Epithelial cell of esophagus (primary cell): Measurements from ENCODE around the gene AMOTL1.
A peak's percentile ranks its signal among the peaks of the same experiment; 100 is the strongest.

ENCODE experiments used
- DNase-seq: peaks from one replicate; pipeline ENCODE4 v3.0.0; 2010; ENCODE audit warnings: low read depth
- H3K4me3 ChIP-seq: 2 replicates; pipeline ENCODE4 v1.5.1; 2011; ENCODE audit warnings: mild to moderate bottlenecking, low read length, control low read depth
- TF ChIP-seq, protein P1 (sequence below): IDR thresholded peaks from 2 replicates; pipeline ENCODE4 v1.5.1; 2011; ENCODE audit warnings: low read depth, mild to moderate bottlenecking, low read length, control low read depth, inconsistent platforms; ENCODE audit not compliant: insufficient read depth; ENCODE audit errors: missing control alignments

The AMOTL1 gene

DNA sequence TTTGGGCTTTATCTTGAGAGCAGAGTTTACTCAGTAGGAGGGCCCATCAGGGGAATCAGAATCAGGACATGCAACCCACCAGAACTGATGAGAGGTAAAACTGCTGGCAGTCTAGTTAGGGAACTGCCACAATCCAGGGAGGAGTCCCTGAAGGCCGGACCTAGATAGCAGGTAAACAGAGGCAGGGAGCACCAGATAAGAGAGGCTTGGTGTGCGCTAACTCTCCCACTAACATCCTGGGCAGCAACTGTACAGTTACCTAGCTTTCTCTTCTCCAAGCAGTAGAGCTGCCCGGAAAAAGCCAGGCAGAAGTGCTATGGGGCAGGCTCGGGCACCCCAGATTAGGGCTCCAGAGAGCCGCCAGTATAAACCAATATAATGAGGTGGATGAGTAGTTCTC lies 865 bp upstream of the AMOTL1 start:
- no peak for DNase-seq
- H3K4me3 ChIP-seq = peak overlapping the region; percentile 89
- TF ChIP-seq, protein P1, sequence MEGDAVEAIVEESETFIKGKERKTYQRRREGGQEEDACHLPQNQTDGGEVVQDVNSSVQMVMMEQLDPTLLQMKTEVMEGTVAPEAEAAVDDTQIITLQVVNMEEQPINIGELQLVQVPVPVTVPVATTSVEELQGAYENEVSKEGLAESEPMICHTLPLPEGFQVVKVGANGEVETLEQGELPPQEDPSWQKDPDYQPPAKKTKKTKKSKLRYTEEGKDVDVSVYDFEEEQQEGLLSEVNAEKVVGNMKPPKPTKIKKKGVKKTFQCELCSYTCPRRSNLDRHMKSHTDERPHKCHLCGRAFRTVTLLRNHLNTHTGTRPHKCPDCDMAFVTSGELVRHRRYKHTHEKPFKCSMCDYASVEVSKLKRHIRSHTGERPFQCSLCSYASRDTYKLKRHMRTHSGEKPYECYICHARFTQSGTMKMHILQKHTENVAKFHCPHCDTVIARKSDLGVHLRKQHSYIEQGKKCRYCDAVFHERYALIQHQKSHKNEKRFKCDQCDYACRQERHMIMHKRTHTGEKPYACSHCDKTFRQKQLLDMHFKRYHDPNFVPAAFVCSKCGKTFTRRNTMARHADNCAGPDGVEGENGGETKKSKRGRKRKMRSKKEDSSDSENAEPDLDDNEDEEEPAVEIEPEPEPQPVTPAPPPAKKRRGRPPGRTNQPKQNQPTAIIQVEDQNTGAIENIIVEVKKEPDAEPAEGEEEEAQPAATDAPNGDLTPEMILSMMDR = no peak

DNA sequence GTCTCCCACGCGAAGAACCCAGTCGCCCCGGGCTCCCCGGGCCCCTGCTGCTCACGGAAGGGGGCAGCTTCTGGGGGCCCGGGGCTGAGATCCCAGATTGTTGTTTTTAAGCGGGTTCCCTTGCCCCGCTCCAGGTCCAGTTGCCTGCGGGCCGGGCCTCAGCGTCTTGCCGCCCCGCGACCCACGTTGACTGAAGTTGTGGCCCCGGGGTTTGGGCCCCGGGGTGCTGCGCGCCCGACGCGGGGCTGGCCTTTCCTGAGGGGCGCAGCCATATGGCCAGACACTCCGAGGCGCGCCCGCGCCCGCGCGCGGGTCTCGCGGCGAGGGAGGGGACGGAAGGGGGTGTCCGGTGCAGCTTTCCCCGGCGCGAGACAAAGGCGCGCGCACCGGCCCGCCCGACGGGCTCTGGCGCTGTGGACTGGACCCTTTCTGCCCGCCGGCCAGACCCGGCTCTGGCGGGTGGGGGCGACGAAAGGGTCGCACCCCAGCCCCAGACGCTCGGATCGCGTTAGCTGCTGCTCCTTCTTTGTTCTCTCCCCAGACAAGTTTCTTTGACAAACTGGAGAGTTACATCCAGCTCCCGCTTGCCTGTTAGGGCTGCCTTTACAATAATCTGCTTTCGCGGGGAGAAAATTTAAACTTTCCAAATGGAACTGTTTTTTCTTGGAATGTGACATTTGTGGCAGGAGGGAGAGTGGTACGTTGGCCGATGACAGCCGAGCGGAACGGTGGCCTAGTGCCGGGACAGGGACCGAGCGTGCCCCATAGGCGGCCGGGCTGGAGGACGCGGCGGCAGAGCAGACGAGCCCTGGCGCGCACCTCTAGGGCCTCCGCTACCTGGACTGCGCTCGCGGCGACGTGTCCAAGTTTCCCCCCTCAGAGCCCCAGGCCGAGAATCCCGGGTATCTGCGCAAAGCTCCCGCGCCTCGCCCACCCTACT lies 716 bp downstream of the AMOTL1 start:
- DNase-seq = no peak
- TF ChIP-seq, protein P1 = no peak
- peak overlapping the region; percentile 89 for H3K4me3 ChIP-seq

DNA sequence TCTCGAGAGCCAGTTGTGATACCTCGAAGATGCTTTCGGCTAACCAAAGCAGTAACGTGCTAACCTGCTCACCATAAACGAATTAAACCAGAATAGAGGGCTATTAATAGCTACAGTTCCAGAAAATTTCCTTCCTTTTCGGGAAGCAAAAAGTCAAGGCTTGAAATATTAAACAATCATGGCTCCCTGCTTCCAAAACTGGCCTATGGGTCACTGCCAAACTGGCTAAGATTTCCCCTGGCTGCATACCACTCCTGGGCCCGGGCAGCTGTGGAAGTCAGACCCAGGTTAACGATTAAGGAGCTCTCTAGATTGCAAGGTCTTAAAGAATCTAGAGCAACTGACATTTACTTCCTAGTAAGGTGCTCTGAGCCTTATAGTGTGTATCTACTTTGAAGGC lies 1.7 kb downstream of the AMOTL1 start:
- H3K4me3 ChIP-seq = peak overlapping the region; percentile 89
- TF ChIP-seq, protein P1 = no peak

DNA sequence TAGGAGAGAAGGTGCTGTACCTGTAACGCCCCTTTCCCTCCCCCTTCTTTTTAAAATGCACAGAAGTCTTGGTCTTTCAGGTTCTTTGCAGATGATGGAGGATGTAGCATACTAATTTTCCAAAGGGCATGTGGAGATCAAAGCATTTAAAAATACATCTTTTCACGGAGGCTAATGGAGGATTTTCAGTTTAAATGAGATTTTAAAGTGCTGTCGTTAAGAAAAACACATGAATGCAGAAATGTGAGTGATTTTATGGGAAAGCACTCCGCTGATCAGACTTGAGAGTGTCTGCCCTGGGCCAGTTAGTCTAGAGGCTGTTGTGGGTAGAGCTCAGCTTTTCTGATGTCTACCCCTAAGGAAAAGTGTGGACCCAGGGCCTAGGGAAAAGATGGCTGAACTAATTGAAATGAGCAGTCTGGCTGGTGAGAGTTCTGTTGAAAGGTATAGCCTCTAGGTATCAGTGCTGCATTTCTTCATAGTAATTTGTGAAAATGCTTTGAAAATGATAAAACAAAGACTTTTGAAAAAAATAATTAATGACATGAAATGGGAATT lies 2.5 kb downstream of the AMOTL1 start:
- DNase-seq = no peak
- H3K4me3 ChIP-seq = peak overlapping the region; percentile 89
- TF ChIP-seq, protein P1 = no peak

More for the DNA sequence above, 1.7 kb downstream of the AMOTL1 start:
- no peak for DNase-seq

DNA sequence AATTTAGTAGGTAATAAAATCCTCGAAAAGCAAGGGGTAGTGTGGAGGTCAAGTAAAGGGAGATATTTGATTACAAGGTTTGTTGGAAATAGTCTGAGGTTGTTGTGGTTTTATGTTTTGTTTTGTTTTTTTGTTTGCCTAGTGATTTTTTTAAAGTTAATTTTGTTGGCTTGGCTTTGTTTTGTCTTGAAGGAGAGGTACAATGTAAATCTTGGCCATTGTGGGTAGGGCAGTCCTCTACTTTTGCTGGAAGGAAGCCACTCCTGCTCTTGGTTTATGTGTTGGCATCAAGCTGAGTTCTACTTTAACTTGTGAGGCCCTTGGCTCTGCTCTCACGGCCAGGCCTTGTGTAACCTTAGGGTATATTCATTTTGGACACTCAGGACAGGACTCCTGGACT lies 3.2 kb downstream of the AMOTL1 start:
- TF ChIP-seq, protein P1 = no peak
- no peak for DNase-seq
- H3K4me3 ChIP-seq = no peak overlapping the region

DNA sequence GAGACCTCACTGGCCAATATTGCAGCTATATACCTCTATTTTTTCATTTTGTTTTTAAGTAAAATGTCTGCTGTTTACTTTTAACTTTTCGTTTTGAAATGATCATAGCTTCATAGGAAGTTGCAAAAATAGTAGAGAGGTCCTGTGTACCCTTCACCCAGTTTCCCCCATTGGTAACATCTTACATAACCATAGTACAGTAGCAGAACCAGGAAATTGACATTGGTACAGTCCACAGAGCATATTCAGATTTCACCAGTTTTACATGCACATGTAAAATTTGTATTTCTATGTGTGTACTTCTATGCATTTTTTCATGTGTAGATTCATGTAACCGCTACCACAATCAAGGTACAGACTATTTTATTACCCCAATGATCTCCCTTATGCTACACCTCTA lies 3.8 kb downstream of the AMOTL1 start:
- no peak for DNase-seq
- H3K4me3 ChIP-seq = no peak overlapping the region
- TF ChIP-seq, protein P1 = no peak
